Esophagus muscularis mucosa (tissue), 4 donors: ENCODE data around the gene WDR4. TPM values are rescaled to one million over a fixed set of nuclear protein-coding genes. Genes with fewer than 3 reads are reported as not detected.

Experiments
- DNase-seq: peaks from one replicate; pipeline ENCODE4 v3.0.0-alpha.2; 2017; ENCODE audit errors: extremely low spot score
- H3K27ac ChIP-seq, 4 donors: fragments of 200-600 bp; sonication (generic); replicated peaks in 1 of 4; 1 replicate in 3 of 4; 2 replicates in 1 of 4; pipeline ENCODE4 v1.5.1; 2016 to 2019; ENCODE audit warnings: mild to moderate bottlenecking in 1 of 4
- H3K27me3 ChIP-seq, 4 donors: fragments of 200-600 bp; sonication (generic); one replicate each; pipeline versions ENCODE4 v1.5.1 to v1.6.0; 2016 to 2019
- H3K36me3 ChIP-seq, 4 donors: fragments of 200-600 bp; sonication (generic); one replicate each; pipeline ENCODE4 v1.5.1; 2016 to 2019
- H3K4me1 ChIP-seq, 4 donors: fragments of 200-600 bp; sonication (generic); one replicate each; pipeline ENCODE4 v1.5.1; 2016 to 2019
- H3K4me3 ChIP-seq, 4 donors: fragments of 200-600 bp; sonication (generic); 1 replicate in 2 of 4; 2 replicates in 2 of 4; pipeline ENCODE4 v1.5.1; 2016 to 2019; ENCODE audit warnings: mild to moderate bottlenecking in 4 of 4, moderate library complexity in 1 of 4
- H3K9me3 ChIP-seq, 4 donors: fragments of 200-600 bp; sonication (generic); 1 replicate in 3 of 4; 2 replicates in 1 of 4; pipeline ENCODE4 v1.5.1; 2016 to 2019
- EP300 ChIP-seq: sonication (generic); formaldehyde crosslinking; IDR thresholded peaks from one replicate; pipeline ENCODE4 v1.6.1; 2017; ENCODE audit warnings: antibody characterized with exemption
- POLR2A ChIP-seq: fragments of 450-650 bp; IDR thresholded peaks from one replicate; pipeline ENCODE4 v1.6.1; 2017; ENCODE audit warnings: antibody characterized with exemption, moderate library complexity, mild to moderate bottlenecking, low read depth
- POLR2AphosphoS5 ChIP-seq, 2 donors: sonication (generic); formaldehyde crosslinking; IDR thresholded peaks; one replicate each; pipeline ENCODE4 v1.6.1; 2017; ENCODE audit warnings: antibody characterized with exemption in 2 of 2
- WGBS: methylation state at CpG from one replicate; pipeline ENCODE4 v1.1.5; 2018; 5-methylcytosine and 5-hydroxymethylcytosine counted together
- intact Hi-C: fragments of 100-400 bp; cut with DNase I; formaldehyde crosslinking; loops from one replicate; pipeline ENCODE4 v1.15.1; 2023
- total RNA-seq, 4 donors: library from RNA; depleted of rRNA; stranded (reverse); fragments of >200 nt; gene quantifications; one replicate each; pipeline versions ENCODE4 v1.1.0 to v1.2.1, GENCODE V29; 2016
- TF ChIP-seq, protein P1 (sequence below), 3 experiments: fragments of 200-600 bp in 2 of 3; fragments of 450-650 bp in 1 of 3; sonication (generic) in 2 of 3; IDR thresholded peaks; one replicate each; pipeline ENCODE4 v1.5.1; 2017 to 2019; ENCODE audit warnings: antibody characterized with exemption in 3 of 3, mild to moderate bottlenecking in 2 of 3, moderate library complexity in 1 of 3

Gene WDR4
- total RNA-seq, 4 donors from 2014 or later = 5.8 to 10.1 (median 7.0) TPM

DNA sequence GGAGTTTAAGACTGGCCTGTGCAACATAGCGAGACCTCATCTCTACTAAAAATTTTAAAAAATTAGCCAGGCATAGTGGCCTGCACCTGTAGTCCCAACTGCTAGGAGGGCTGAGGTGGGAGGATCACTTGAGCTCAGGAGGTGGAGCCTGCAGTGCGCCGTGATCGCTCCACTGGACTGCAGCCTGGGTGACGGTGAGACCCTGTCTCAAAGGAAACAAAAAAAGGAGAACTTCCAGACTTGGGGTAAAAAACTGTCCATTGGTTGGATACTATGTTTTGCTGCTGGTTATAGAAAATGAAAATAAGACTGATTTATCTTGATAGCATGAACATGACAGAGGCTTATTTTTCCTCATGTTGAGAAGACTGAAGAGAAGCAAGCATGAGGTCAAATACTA lies 79.4 kb downstream of the WDR4 start:
- H3K27me3 ChIP-seq = peaks cover 0 to 6% (median 0%) of the 10 kb centered on the region in 4 donors
- intact Hi-C loops = no loop called here
- H3K4me3 ChIP-seq = no peak overlapping the region
- 85% methylated on average over 5 of the region's 5 CpGs for WGBS
- H3K4me1 ChIP-seq = no peaks in the 10 kb centered on the region
- TF ChIP-seq EP300 = no peak
- no peak for TF ChIP-seq POLR2AphosphoS5 (IDR thresholded peaks at IDR 0.05)
- TF ChIP-seq, protein P1, sequence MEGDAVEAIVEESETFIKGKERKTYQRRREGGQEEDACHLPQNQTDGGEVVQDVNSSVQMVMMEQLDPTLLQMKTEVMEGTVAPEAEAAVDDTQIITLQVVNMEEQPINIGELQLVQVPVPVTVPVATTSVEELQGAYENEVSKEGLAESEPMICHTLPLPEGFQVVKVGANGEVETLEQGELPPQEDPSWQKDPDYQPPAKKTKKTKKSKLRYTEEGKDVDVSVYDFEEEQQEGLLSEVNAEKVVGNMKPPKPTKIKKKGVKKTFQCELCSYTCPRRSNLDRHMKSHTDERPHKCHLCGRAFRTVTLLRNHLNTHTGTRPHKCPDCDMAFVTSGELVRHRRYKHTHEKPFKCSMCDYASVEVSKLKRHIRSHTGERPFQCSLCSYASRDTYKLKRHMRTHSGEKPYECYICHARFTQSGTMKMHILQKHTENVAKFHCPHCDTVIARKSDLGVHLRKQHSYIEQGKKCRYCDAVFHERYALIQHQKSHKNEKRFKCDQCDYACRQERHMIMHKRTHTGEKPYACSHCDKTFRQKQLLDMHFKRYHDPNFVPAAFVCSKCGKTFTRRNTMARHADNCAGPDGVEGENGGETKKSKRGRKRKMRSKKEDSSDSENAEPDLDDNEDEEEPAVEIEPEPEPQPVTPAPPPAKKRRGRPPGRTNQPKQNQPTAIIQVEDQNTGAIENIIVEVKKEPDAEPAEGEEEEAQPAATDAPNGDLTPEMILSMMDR (IDR thresholded peaks at IDR 0.05) = no peak
- TF ChIP-seq POLR2A = no peak
- no peak for DNase-seq
- H3K36me3 ChIP-seq = no peaks in the 10 kb centered on the region
- H3K27ac ChIP-seq = no peak overlapping the region
- no peaks in the 10 kb centered on the region for H3K9me3 ChIP-seq

DNA sequence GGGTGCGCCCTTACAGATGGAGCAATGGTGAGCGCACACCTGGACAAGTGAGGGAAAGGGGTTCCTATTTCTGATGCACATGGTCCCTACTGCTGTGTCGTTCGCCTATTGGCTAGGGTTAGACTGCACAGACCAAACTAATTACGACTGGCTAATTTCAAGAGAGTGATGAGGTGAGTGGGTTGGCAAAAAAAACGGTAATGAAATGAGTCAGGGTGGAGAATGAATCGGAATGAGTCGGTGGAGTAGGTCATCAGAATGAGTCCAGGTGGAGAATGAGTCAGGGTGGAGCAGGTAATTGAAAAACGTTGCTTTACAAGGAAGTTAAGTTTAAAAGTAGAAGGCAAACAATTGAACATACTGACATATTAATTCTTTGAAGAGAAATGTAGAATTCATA lies 79.8 kb downstream of the WDR4 start:
- no peak for DNase-seq
- no peaks in the 10 kb centered on the region for H3K36me3 ChIP-seq
- H3K27me3 ChIP-seq = peaks cover 0 to 10% (median 0%) of the 10 kb centered on the region in 4 donors
- H3K27ac ChIP-seq = no peak overlapping the region
- intact Hi-C loops = no loop called here
- no peaks in the 10 kb centered on the region for H3K9me3 ChIP-seq
- no peak overlapping the region for H3K4me3 ChIP-seq
- TF ChIP-seq EP300 (no peak), POLR2A (no peak), POLR2AphosphoS5 (IDR thresholded peaks at IDR 0.05) (no peak)
- TF ChIP-seq, protein P1 (IDR thresholded peaks at IDR 0.05) = no peak
- WGBS = 83% methylated on average over 9 of the region's 9 CpGs
- H3K4me1 ChIP-seq = no peaks in the 10 kb centered on the region

Other genes with a start within 250 kb of the WDR4 start
- gene PDE9A, start 225.9 kb downstream of the WDR4 start, total RNA-seq = 10 to 100 TPM; 29.2 to 68.4 (median 40.4) TPM
- gene NDUFV3, start 13.8 kb upstream of the WDR4 start, total RNA-seq = 100 to 1,000 TPM in 1 of 4 donors, 10 to 100 TPM in 3; 56.7 to 102 (median 74.1) TPM
- gene ERVH48-1, start 46.1 kb upstream of the WDR4 start, total RNA-seq = not detected
- 10 to 100 TPM; 10.3 to 18.7 (median 14.3) TPM for gene PKNOX1, start 95.0 kb upstream of the WDR4 start, total RNA-seq
- 10 to 100 TPM in 3 of 4 donors, 1 to 10 TPM in 1; 9.1 to 22.5 (median 11.3) TPM for gene CBS, start 196.3 kb upstream of the WDR4 start, total RNA-seq
- gene U2AF1, start 228.0 kb upstream of the WDR4 start, total RNA-seq = 10 to 100 TPM; 39.0 to 50.1 (median 45.1) TPM